Measurements from ENCODE around the gene SLC16A10. TPM values are rescaled to one million over a fixed set of nuclear protein-coding genes. Genes with fewer than 3 reads are reported as not detected.

The SLC16A10 gene
- polyA plus RNA-seq, 1 donor (not counting 4 experiments of a cell fraction or from before 2014, with no cell fraction given), result not detected

GRCh38 chr6:111243095-111243494 lies 155.8 kb downstream of the SLC16A10 start:
- no peaks in the 10 kb centered on the region for H3K79me2 ChIP-seq (ENCODE audit: control insufficient read depth, insufficient read depth, low read length)
- no peak overlapping the region for H3K4me3 ChIP-seq (ENCODE audit: control insufficient read depth in 2 of 3, extremely low read depth in 1 of 3, insufficient read depth in 2 of 3, low read depth in 1 of 3, low read length in 3 of 3)
- no peaks in the 10 kb centered on the region for H3K36me3 ChIP-seq (ENCODE audit: control insufficient read depth in 2 of 2, extremely low read depth in 1 of 2, insufficient read depth in 2 of 2, low read length in 2 of 2)
- H3K4me1 ChIP-seq (ENCODE audit: control insufficient read depth, extremely low read depth, insufficient read depth, low read length), result peaks cover 8% of the 10 kb centered on the region
- no peak for TF ChIP-seq CTCF (optimal IDR thresholded peaks at IDR 0.05 in 1 of 3, IDR thresholded peaks at IDR 0.05 in 1 of 3, conservative IDR thresholded peaks at IDR 0.05 in 1 of 3; ENCODE audit: extremely low read depth in 1 of 3, insufficient read depth in 2 of 3, low read length in 3 of 3)
- TF ChIP-seq EZH2 (IDR thresholded peaks at IDR 0.05; ENCODE audit: low read length), result no peak
- H3K4me2 ChIP-seq (ENCODE audit: control insufficient read depth, extremely low read depth, insufficient read depth, low read depth, low read length), result no peak overlapping the region
- no peak for FAIRE-seq
- dilution Hi-C loops (cut with MboI; ENCODE audit: extremely low pct_ligation_motif_present, low sequenced_read_pairs), result no loop called here
- H2AFZ ChIP-seq (ENCODE audit: control insufficient read depth, low read length), result no peak overlapping the region
- no peaks in the 10 kb centered on the region for H3K9me1 ChIP-seq (ENCODE audit: control insufficient read depth, extremely low read depth, insufficient read depth, low read length)
- H3K9me3 ChIP-seq (ENCODE audit: control insufficient read depth, low read depth, low read length), result no peaks in the 10 kb centered on the region
- no peak for DNase-seq (ENCODE audit: low read depth, low spot score)
- no peaks in the 10 kb centered on the region for H3K27me3 ChIP-seq (ENCODE audit: control insufficient read depth, extremely low read depth, insufficient read depth, low read length)
- H3K9ac ChIP-seq (ENCODE audit: control insufficient read depth, extremely low read depth, insufficient read depth, low read length), result no peak overlapping the region
- H4K20me1 ChIP-seq (ENCODE audit: control insufficient read depth, extremely low read depth, insufficient read depth, low read length), result no peaks in the 10 kb centered on the region
- no peak overlapping the region for H3K27ac ChIP-seq (ENCODE audit: control insufficient read depth, insufficient read depth, low read length)

GRCh38 chr6:111248789-111249188 lies 161.5 kb downstream of the SLC16A10 start:
- Histone ChIP-seq H2AFZ (ENCODE audit: control insufficient read depth, low read length) (no peak overlapping the region), H3K27ac (ENCODE audit: control insufficient read depth, insufficient read depth, low read length) (no peak overlapping the region), H3K27me3 (ENCODE audit: control insufficient read depth, extremely low read depth, insufficient read depth, low read length) (no peaks in the 10 kb centered on the region), H3K9me1 (ENCODE audit: control insufficient read depth, extremely low read depth, insufficient read depth, low read length) (no peaks in the 10 kb centered on the region), H3K9ac (ENCODE audit: control insufficient read depth, extremely low read depth, insufficient read depth, low read length) (no peak overlapping the region), H4K20me1 (ENCODE audit: control insufficient read depth, extremely low read depth, insufficient read depth, low read length) (no peaks in the 10 kb centered on the region), H3K4me3 (ENCODE audit: control insufficient read depth in 2 of 3, extremely low read depth in 1 of 3, insufficient read depth in 2 of 3, low read depth in 1 of 3, low read length in 3 of 3) (no peak overlapping the region), H3K4me1 (ENCODE audit: control insufficient read depth, extremely low read depth, insufficient read depth, low read length) (no peaks in the 10 kb centered on the region), H3K36me3 (ENCODE audit: control insufficient read depth in 2 of 2, extremely low read depth in 1 of 2, insufficient read depth in 2 of 2, low read length in 2 of 2) (no peaks in the 10 kb centered on the region), H3K4me2 (ENCODE audit: control insufficient read depth, extremely low read depth, insufficient read depth, low read depth, low read length) (no peak overlapping the region), H3K9me3 (ENCODE audit: control insufficient read depth, low read depth, low read length) (no peaks in the 10 kb centered on the region), H3K79me2 (ENCODE audit: control insufficient read depth, insufficient read depth, low read length) (no peaks in the 10 kb centered on the region)
- FAIRE-seq, result no peak
- DNase-seq (ENCODE audit: low read depth, low spot score), result no peak
- dilution Hi-C loops (cut with MboI; ENCODE audit: extremely low pct_ligation_motif_present, low sequenced_read_pairs), result no loop called here
- no peak for TF ChIP-seq CTCF (optimal IDR thresholded peaks at IDR 0.05 in 1 of 3, IDR thresholded peaks at IDR 0.05 in 1 of 3, conservative IDR thresholded peaks at IDR 0.05 in 1 of 3; ENCODE audit: extremely low read depth in 1 of 3, insufficient read depth in 2 of 3, low read length in 3 of 3)
- TF ChIP-seq EZH2 (IDR thresholded peaks at IDR 0.05; ENCODE audit: low read length), result no peak
